Measurements from ENCODE around the gene SHB.

Gene SHB

DNA sequence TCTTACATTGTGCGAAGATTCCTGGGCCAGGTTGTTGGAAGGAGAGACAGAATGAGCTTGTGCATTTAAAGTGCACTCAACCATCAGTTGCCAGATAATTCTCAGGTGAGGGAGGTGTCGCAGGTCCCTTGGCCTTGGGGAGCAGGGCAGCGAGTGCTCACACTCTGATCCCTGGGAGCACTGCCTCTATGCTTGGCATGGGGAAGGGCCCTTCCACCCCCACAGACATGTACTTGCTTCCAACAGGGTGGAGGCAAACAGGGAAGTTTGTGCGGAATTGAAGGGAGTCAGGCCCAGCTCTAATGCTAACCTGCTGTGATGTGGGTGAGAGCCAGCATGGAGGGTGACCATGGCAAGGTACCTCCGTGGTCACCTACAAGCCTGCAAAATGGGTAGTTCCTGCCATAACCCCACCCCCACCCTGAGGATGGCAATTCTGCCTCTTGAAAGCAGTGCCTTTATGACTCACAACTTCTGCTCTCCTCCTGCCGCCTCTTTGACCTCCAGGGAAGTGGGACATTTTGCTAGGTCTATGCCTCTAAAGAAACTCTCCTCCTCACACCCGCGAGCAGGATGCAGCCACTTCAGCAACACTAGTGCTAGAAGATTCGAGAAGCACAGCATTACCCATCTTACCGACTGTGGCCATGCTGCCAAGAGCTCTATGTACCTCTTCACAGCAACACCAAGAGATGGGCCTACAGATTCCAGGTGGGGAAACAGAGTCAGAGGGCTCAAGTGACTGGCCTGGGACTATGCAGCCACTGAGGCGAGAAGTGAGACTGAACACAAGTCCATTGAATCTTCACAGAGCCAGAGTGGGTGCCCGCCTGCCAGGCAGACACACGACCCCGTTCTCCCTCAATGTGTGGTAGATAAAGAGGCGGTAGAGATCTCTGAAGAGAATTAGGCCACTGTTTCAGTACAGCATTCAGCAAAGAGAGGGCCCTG is 143.0 kb downstream of the SHB start:
- DNase-seq = no peak

DNA sequence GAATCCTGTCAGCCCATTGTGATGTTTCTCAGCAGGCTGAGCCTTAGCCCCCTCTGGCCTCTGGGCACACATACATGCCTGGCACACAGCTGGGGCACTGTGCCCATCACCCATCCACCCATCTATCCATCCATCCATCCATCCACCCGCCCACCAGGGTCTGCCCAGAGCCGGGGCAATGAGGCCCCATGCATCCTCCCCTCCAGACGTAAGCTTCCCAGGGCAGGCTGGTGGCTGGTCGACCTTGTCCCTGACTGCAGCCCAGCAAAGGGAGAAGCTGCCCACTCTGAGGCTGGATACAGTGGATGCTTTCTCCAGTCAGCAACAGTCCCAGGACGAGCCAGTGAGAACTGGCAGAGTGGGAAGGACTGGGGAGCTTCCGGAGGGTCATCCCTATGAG is 144.0 kb downstream of the SHB start:
- DNase-seq = no peak

DNA sequence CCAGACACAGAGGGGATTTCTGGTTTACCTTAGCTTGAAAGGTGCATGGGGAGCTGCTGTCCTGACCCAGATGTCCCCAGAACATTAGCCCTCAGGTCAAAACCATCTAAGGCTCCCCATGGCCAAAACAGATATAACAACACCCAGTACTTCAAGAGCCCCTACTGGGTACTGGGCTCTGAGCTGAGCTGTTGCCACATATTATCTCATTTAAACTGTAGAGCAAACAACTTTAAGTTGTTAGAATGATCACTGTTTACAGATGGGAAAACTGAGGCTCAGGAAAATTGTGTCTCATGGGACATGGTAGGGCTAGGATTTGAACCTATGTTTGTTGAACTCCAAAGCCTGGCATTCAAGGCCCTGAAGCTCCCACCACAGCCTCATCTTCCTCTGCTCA is 144.5 kb downstream of the SHB start:
- no peak for DNase-seq

DNA sequence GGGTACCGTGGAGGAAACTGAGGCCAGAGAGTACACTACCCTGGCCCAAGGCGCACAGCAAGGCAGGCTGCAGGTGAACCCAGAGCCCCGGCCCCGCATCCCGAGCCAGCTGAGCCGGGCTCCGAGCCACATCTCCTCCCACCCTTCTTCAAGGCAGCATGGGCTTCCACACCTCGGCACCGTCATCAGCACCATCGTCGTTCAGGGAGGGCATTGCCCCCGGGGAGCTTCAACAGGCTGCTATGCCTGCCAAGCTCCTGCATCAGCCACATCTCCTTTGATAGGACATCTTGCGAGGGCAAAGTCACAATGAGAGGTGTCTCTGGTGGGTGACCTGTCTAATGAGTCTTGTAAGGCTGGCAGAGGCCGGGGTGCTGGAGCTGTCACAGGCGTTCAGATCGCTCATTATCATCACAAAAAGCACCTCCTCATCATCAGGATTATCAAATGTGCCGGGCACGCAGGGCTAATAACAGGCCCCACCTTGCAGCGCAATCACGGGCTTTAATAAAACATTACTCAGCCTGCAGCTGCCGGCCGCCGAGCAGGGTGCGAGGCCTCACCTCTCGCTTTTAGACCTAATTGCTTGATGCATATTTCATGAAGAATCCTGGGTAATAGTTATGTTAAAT is 145.1 kb downstream of the SHB start:
- no peak for DNase-seq

DNA sequence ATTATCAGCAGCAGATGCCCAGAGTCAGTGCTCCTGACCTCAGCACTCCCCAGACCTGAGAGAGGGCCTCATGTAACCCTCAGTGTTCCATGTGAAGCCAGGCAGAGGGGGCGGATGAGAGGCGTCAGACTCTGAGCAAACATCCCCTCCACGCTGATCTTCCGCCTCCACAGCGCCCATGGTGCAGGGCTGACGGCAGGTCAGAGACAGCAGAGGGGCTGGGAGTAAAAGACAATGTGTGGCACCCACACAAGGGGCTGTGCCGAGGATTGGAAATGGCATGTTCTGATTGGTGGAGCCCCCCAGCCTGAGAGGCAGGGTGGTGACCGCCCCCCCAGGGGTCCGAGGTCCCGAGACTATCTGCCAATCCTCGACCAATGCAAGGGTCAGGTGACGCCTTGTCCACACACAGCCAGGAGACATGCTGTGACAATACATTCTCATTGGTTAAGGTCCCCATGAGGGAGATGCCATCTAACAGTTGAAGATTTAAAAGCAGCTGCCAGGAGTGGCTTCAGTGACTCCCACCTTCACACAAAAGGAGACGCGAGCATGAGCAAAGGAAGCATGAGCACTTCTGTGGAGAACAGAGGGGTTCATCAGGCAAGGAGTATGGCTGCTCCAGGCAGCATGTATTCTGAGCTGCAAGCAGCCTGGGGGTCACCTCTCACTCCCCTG is 145.8 kb downstream of the SHB start:
- DNase-seq = no peak

DNA sequence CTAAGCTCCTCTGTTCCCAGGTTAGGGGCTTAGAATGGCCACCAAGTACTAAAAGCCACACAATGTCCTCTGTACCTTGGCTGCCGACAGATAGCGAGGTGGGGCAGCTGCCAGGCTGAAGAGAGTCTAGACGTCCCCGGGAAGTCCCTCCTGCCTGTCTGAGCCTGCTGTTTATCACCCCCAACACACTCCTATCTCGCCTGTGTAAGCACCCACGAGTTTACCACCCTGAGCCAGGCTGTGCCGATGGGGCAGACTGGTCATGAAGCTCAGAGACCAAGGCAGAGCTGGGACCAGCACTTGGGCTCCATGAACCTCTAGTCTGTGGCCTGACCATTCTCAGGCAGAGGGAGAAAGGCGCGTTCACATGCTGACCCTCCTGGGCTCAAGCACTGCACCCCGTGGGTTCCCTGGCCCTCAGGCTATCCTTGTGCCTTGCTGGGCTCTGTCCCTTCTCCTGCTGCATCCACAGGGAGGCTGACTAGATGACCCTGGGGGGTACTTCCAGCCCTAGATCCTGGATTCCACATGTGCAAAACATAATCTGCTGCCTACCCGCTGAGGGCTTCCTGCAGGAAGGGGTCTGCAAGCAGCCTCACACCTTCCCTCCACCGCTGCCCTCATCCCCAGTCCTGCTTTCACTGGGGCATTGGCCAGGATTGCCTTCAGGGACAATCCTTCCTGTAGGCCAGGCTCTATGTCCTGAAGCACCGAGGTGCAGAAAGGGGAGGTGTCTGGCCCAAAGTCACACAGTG is 146.5 kb downstream of the SHB start:
- no peak for DNase-seq

DNA sequence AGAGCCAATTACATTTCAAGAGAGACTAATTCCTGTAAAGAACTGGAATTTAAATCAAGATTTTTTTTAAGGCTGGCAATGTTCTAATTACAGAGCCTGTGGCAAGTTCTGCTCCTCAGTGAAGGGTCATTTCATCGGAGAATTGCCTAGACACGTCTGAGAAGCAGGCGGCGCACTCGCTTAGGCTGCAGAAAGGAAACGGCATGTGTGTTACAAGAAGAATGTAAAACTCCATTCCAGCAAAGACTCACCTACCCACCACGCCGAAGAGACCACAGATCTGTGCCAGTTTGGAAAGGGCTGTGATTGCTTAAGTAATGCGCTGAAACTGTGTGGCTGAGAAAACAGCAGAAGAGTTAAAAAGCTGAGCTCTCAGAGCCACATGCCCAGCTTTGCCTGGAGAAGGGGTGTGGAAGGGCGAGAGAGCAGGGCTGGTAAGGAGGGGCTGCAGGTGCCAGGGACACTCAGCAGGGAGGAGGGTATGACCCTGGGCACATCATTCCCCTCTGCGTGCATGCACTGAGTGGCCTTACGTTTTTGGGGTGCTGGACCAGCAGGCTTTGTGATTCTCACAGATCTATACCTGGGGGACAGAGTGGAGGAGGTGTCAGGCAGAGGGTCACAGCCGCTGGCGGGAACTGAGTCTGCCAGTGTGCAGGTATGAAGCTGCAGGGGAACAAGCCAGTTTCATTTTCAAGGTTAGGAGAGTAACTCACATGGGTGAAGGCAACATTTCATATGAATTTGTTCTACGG is 147.3 kb downstream of the SHB start:
- DNase-seq = no peak

DNA sequence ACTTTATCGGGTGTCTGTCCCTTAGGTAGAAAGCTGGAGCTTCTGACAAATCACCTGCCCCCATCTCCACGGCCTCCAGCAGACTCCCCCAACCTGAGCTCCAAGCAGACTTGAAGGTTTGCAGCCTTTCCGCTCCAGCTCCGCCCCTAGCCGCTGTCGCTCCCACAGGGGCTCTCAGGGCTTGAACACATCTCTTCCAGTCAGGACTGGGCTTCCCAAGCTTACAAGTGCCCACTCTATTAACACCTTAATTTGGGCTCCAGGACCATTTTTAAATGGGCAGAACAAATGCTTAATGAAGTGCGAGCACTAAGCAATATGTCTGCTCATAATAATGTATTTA is 147.9 kb downstream of the SHB start:
- DNase-seq = no peak

DNA sequence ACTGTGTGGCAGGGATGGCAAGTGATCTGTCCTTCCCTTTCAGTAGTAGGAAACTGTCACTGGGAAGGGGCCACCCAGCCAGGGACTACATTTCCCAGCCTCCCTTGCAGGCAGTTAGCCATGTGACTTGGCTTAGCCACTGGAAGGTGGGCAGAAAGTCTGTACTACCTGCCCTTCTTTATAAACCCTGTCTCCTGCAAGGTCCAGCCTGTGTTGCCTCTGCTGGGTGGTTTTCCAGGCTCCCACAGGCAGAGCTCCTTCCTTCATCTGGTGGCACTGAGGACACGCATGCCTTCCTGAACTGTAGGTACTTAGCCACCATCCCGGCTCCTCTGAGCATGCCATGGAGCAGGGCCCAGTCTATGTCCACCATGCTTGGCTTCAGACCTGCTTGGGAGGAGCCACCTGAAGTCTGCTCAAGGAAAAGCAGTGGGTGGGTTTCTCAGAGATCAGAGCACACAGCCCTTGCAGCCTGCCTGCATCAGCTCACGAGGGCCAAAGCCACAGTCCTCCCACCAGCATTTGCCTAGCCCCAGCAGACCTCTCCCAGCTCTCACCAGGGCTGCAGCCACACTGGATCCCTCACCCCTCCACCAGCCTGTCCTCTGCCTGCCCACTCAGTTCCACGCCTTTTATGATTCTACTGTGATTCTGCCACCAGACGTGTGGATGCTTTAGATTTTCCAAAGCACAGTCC is 148.4 kb downstream of the SHB start:
- DNase-seq = no peak

DNA sequence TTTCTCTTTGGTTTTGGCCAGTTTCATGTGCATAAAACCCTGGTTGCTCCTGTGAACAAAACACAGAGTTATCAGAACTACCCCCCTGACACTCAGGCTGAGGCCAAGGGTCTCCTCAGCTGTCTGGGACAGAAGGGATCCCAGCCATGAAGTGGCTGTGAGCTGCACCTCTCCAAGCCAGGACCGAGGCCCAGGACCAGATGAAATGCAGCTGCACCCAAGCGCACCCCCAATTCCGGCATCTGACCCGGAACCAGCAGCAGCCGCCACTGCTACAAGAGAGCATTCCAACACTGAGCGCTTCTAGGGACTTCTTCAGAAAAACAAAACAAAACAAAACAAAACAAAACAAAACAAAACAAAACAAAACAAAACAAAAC is 149.1 kb downstream of the SHB start:
- no peak for DNase-seq

DNA sequence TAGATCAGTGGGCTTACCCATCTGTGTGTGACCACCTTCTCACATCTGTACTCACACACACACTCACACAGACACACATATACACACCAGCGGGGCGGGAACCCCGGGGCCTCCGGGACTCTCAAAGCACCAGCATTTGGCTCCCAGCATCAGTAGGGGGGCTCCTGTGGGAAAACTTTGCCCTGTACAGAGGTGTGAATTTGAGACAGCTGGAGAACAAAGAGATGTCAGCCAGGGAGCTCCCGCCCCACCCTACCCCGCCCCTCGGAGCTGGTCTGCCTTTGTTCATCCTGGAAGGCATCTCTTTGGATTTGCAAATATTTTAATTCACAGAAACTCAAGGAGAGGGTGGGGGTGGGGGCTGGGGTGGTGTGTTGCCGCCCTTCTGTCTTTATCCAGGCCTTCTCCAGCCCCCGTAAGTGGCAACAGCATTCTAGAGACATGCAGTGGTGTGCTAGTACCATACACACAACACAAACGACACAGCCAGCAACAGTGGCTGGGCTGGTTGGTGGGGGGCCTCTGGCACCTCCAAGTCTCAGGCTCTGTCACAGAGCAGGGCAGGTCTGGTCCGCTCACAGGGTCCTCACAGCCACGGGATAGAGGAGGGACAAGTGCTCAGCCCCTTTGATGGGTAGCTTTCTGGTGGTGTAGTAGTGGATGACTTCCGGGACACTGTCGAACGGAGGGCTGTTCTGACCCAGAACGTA is 149.6 kb downstream of the SHB start:
- DNase-seq = no peak

DNA sequence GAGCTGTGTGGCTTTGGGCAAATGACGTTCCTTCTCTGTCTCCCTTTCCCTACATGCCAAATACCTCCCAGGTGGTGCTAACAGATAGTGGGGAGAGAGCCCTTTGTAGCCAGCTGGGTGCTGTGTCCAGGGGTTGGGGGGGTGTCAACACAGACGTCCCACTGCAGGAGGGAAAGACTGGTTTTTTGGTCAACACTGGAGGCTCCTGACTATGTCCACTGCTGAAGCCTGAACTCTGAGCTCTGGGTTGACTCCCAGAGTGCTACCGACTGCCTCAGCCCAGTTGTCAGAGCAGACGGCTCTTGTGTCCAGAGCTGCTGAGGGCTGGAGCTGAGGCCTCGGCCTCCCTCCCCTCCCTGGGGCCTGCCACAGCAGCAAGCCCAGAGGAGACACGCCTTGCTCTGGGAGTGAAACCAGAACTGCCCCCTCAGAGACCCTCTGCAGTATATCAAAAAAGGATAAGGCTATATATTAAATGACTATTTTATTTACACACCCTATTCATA is 150.3 kb downstream of the SHB start:
- no peak for DNase-seq

DNA sequence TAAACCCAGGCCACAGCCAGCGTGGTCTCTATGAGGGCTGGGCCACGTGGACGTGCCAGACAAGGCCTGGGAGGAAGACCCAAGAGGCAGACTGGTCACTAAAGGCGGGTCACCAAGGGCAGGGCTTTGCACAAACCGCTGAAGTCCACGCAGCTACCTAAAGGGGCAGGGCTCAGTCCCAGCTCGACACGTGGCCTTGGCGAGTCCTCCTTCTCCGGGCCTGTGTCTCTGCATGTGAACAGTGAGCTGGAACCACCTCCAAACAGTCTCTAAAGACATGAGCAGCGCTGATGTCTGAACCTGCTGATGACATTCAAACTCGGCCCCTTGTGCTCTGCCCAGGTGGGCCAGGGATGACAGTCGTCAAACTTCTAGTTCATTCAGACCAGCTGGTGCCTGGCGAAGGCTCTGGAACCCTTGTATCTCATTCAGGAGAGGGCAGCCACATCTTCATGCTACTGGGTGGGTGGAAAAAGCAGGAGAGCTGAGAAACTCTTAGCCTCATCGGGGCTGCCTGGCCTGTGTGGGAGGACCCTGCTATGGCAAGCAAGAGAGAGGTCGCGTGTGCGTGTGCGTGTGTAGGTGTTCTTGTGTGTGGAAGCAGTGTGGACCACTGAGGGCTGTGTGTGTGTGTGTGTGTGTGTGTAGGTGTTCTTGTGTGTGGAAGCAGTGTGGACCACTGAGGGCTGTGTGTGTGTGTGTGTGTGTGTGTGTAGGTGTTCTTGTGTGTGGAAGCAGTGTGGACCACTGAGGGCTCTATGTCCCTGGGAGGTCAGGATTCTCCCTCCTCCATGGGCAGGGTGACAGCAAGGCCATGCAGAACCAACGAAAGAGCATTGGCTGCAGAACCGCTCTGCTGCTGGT is 151.0 kb downstream of the SHB start:
- no peak for DNase-seq

DNA sequence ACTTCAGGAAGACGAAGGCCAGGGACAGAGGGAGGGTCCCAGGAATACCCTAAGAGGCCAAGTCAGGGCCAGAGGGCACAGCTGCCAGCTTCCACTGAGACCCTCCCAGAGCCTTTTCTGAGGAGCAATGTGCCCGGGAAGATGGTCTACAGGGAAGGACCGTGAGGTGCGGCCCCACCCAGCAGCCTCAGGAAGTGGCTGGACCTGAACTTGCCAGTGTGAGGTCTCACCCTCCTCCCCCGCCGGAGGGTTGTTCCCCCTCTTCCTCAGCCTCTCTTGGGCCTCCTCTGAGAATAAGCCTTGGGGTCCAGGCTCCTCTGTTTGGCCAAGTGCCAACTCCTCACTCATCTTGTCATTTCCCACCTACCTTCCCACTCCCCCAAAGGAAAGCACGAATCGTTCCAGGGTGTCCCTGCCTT is 151.7 kb downstream of the SHB start:
- DNase-seq = no peak

DNA sequence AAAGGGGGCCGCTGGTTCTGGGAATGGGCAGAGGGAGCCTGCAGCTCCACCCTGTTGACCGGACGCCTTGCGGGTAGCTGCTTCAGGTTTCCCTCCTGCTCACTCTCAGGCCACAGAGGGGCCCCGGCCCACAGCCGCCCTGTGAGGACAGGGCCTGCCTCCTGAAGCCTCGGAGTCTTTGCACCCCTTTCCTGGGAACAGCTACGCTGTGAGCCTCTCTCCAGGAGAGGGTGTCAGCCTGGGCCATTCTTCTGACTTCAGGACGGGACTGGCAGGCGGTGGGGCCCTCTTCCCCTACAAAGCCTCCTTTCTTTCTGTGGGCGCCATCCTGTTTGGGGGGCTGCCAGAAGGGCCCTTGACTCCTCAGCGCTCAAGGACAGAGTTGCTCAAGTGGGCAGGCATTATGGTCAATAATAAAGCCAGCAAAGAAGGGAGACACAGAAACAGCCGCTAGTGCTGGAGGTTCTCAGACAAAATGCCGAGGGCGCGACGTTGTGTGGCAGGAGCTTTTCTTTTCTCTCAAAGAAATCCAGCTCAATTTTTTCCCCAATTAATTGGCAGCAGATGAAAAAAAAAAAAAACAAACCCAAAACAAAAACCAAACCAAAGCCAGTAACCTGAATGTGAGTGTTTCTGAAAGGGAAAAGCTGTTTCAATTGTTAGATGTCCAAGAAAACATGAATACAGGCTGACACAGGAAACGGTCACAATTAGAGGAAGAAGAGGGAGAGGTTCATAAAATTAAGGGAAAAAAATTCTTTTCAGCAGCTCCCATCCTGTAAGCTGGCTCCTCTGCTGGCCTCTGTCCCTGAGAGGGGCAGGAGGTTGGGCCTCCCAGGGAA is 152.3 kb downstream of the SHB start:
- DNase-seq = no peak

DNA sequence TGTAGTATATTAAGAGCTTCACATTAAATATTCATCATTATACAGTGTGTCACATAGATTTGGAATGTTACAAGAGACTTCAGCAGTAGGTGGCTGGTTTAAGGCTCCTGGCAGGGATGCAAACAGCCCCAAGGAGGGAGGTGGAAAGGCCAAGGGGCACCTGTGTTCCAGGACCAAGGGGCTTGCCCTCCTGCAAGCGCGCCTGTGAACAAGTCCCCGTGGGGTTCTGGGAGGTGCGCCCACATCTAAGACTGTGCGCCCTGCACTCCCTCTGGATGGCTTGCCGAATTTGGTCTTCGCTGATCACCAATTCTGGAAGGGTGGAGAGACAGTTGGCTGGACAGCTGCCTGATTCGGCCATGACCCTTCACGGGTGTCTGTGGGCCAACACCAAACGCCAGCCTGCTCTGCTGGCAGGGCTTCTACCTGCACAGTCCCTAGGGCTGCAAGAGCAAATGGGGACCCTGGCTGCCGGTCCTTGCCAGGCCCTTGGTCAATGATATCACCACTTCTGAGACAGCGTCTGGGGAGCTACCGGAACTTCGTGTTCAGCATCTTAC is 153.0 kb downstream of the SHB start:
- DNase-seq = no peak

DNA sequence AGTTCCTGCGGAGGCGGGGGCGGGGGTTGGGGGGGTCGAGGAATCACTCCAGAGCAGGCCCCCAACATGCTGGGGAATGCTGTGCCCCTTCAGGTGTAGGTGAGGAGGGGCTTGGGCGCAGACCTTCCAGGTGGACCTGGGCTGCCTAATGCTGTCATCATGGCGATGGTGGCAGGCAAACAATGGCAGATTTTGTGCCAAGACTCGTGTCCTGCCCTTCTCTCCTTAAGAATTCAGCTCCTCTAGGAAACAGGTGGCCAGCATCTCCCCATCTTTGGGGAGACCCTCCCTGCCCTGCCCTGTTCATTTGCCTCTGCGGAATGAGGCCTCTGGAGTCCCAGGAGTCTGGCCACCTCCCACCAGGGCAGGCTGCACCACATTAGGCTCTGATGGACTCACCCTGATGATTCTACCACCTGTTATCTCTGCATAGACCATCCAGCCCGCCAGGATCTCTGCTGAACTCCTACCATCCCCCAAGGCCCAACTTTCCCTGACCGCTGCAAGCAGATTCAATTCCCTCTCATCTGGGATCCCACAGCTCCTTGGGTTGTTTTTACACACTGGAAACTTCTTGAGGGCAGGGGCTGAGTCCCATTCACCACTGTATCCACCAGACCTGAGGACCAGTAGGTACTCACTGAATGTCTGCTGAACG is 154.2 kb downstream of the SHB start:
- no peak for DNase-seq

DNA sequence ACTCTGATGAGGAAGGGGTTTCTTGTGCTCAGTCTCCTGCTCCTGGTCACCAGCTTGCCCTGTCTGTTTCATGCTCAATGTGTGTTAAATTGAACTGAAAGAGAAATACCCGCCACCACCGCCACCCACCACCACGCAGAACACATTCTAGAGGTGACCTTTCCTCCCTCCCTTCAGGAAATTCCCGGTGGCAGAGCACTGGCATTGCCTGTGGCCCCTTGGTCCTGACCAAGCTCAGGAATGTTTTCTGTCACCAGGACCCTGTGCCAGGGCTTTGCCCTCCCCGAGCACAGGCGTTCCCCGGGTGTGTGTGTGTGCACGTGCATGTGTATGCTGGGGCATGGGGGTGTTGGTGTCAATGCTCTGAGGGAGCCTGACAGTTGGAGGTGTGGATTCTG is 154.9 kb downstream of the SHB start:
- no peak for DNase-seq
